NB4 (cell line): ENCODE data around the gene SCAP.

ENCODE experiments used
- CTCF ChIP-seq: IDR thresholded peaks from one replicate; pipeline ENCODE4 v1.5.1; 2012; ENCODE audit warnings: low read depth, low read length
- MAX ChIP-seq: IDR thresholded peaks from 2 replicates; pipeline ENCODE4 v1.6.1; 2011; ENCODE audit warnings: low read depth, low read length
- POLR2A ChIP-seq: IDR thresholded peaks from 2 replicates; pipeline ENCODE4 v1.6.1; 2011; ENCODE audit warnings: mild to moderate bottlenecking; ENCODE audit not compliant: insufficient read length; ENCODE audit errors: extremely low read depth

GRCh38 chr3:47452453-47453215 is 23.1 kb downstream of the SCAP start:
- TF ChIP-seq CTCF (no peak), POLR2A (no peak), MAX (no peak)
